H9 (cell line): ENCODE data around the gene FNDC3B. TPM values are rescaled to one million over a fixed set of nuclear protein-coding genes. Genes with fewer than 3 reads are reported as not detected.

Experiments
- DNase-seq: peaks from one replicate; pipeline ENCODE4 v3.0.0-alpha.2; 2017
- H2AFZ ChIP-seq: one replicate; pipeline ENCODE4 v1.6.1; 2013; ENCODE audit warnings: mild to moderate bottlenecking, low read length, control low read depth, moderate library complexity
- H2AK5ac ChIP-seq: 2 replicates; pipeline ENCODE4 v1.6.1; 2013; ENCODE audit warnings: low read length, control low read depth, mixed read lengths; ENCODE audit not compliant: insufficient read length
- H2BK120ac ChIP-seq: one replicate; pipeline ENCODE4 v1.6.1; 2013; ENCODE audit warnings: low read depth, mild to moderate bottlenecking, low read length, control low read depth, inconsistent platforms; ENCODE audit not compliant: poor library complexity, severe bottlenecking
- H2BK12ac ChIP-seq: 2 replicates; pipeline ENCODE4 v1.6.1; 2013; ENCODE audit warnings: low read length, control low read depth, mixed read lengths, low read depth; ENCODE audit not compliant: insufficient read length
- H2BK15ac ChIP-seq: 2 replicates; pipeline ENCODE4 v1.6.1; 2013; ENCODE audit warnings: low read depth, low read length, control low read depth
- H2BK20ac ChIP-seq: one replicate; pipeline ENCODE4 v1.6.1; 2013; ENCODE audit warnings: low read depth, mild to moderate bottlenecking, low read length, control low read depth, inconsistent platforms; ENCODE audit not compliant: poor library complexity, severe bottlenecking
- H2BK5ac ChIP-seq: 2 replicates; pipeline ENCODE4 v1.6.1; 2013; ENCODE audit warnings: low read length, control low read depth, mixed read lengths; ENCODE audit not compliant: insufficient read length
- H3K14ac ChIP-seq: 2 replicates; pipeline ENCODE4 v1.6.1; 2013; ENCODE audit warnings: low read length, control low read depth; ENCODE audit not compliant: insufficient read depth
- H3K18ac ChIP-seq: 2 replicates; pipeline ENCODE4 v1.6.1; 2013; ENCODE audit warnings: low read depth, mild to moderate bottlenecking, mixed read lengths, low read length, control low read depth; ENCODE audit not compliant: insufficient read length
- H3K23ac ChIP-seq: 2 replicates; pipeline ENCODE4 v1.6.1; 2013; ENCODE audit warnings: low read length, control low read depth, mixed read lengths, low read depth; ENCODE audit not compliant: insufficient read length
- H3K23me2 ChIP-seq: 2 replicates; pipeline ENCODE4 v1.6.1; 2013; ENCODE audit warnings: low read depth, mild to moderate bottlenecking, mixed read lengths, low read length, control low read depth; ENCODE audit not compliant: insufficient read length, poor library complexity, severe bottlenecking
- H3K27ac ChIP-seq: 2 replicates; pipeline ENCODE4 v1.5.1; 2013; ENCODE audit warnings: low read length, control low read depth, mixed read lengths, low read depth; ENCODE audit not compliant: insufficient read length
- H3K27me3 ChIP-seq: 2 replicates; pipeline ENCODE4 v1.6.1; 2013; ENCODE audit warnings: low read length, control low read depth, inconsistent platforms; ENCODE audit not compliant: insufficient read depth
- H3K4ac ChIP-seq: 2 replicates; pipeline ENCODE4 v1.6.1; 2013; ENCODE audit warnings: low read depth, mild to moderate bottlenecking, control low read depth, inconsistent platforms, low read length, moderate library complexity
- H3K4me1 ChIP-seq: 2 replicates; pipeline ENCODE4 v1.6.1; 2013; ENCODE audit warnings: low read length, control low read depth, inconsistent platforms; ENCODE audit not compliant: insufficient read depth
- H3K4me2 ChIP-seq: 2 replicates; pipeline ENCODE4 v1.6.1; 2013; ENCODE audit warnings: low read length, control low read depth, mixed read lengths; ENCODE audit not compliant: insufficient read length, insufficient read depth
- H3K56ac ChIP-seq: 2 replicates; pipeline ENCODE4 v1.6.1; 2013; ENCODE audit warnings: low read depth, mild to moderate bottlenecking, mixed read lengths, low read length, control low read depth; ENCODE audit not compliant: insufficient read length
- H3K79me1 ChIP-seq: 2 replicates; pipeline ENCODE4 v1.6.1; 2013; ENCODE audit warnings: low read depth, mild to moderate bottlenecking, moderate library complexity, low read length, control low read depth, inconsistent platforms; ENCODE audit not compliant: insufficient read depth, poor library complexity, severe bottlenecking
- H3K79me2 ChIP-seq: 2 replicates; pipeline ENCODE4 v1.6.1; 2013; ENCODE audit warnings: low read length, control low read depth, inconsistent platforms; ENCODE audit not compliant: insufficient read depth
- H3K9ac ChIP-seq: 2 replicates; pipeline ENCODE4 v1.6.1; 2013; ENCODE audit warnings: low read length, control low read depth, mixed read lengths; ENCODE audit not compliant: insufficient read length; ENCODE audit errors: extremely low read depth
- H3K9me3 ChIP-seq: one replicate; pipeline ENCODE4 v1.6.1; 2013; ENCODE audit warnings: low read depth, low read length, inconsistent platforms; ENCODE audit not compliant: control insufficient read depth
- H3T11ph ChIP-seq: one replicate; pipeline ENCODE4 v1.6.1; 2013; ENCODE audit warnings: mild to moderate bottlenecking, low read length, control low read depth, inconsistent platforms
- H4K20me1 ChIP-seq: one replicate; pipeline ENCODE4 v1.6.1; 2013; ENCODE audit not compliant: control insufficient read depth, insufficient read length, insufficient read depth
- H4K5ac ChIP-seq: 2 replicates; pipeline ENCODE4 v1.6.1; 2013; ENCODE audit warnings: low read depth, mild to moderate bottlenecking, mixed read lengths, low read length, control low read depth; ENCODE audit not compliant: insufficient read length
- H4K8ac ChIP-seq: replicated peaks from 2 replicates; pipeline ENCODE4 v1.6.1; 2013; ENCODE audit warnings: low read length, control low read depth, mixed read lengths, low read depth; ENCODE audit not compliant: insufficient read length
- H4K91ac ChIP-seq: 2 replicates; pipeline ENCODE4 v1.6.1; 2013; ENCODE audit warnings: low read depth, mild to moderate bottlenecking, moderate library complexity, mixed read lengths, low read length, control low read depth; ENCODE audit not compliant: insufficient read length
- H3K27ac Mint-ChIP-seq, 3 experiments: 2 replicates in 2 of 3; 3 replicates in 1 of 3; pipeline ENCODE4 v1.8.0; 2020 to 2021; ENCODE audit warnings: mixed read lengths in 3 of 3, mild to moderate bottlenecking in 1 of 3, moderate library complexity in 1 of 3
- H3K27me3 Mint-ChIP-seq: 2 replicates; pipeline ENCODE4 v1.8.0; 2021; ENCODE audit warnings: low read depth, mild to moderate bottlenecking, moderate library complexity, mixed read lengths
- H3K36me3 Mint-ChIP-seq, 3 experiments: 2 replicates in 2 of 3; 3 replicates in 1 of 3; pipeline ENCODE4 v1.8.0; 2020 to 2021; ENCODE audit warnings: low read depth in 3 of 3, mixed read lengths in 3 of 3; ENCODE audit not compliant: insufficient read depth in 1 of 3
- H3K4me1 Mint-ChIP-seq, 2 experiments: 2 replicates each; pipeline ENCODE4 v1.8.0; 2020; ENCODE audit warnings: mixed read lengths in 2 of 2
- H3K4me3 Mint-ChIP-seq, 2 experiments: 2 replicates in 1 of 2; 3 replicates in 1 of 2; pipeline ENCODE4 v1.8.0; 2020 to 2021; ENCODE audit warnings: mild to moderate bottlenecking in 2 of 2, mixed read lengths in 2 of 2, moderate library complexity in 1 of 2
- H3K9me3 Mint-ChIP-seq, 2 experiments: 2 replicates in 1 of 2; 3 replicates in 1 of 2; pipeline ENCODE4 v1.8.0; 2020; ENCODE audit warnings: mild to moderate bottlenecking in 2 of 2, mixed read lengths in 2 of 2, moderate library complexity in 1 of 2
- WGBS: extraction: QIAGEN DNeasy Blood & Tissue Kit; methylation state at CpG from one replicate; pipeline ENCODE4 v1.1.7; 2013; ENCODE audit warnings: missing lambda C conversion rate, low lambda C conversion rate, mixed read lengths; ENCODE audit not compliant: insufficient read length; ENCODE audit errors: extremely low coverage; 5-methylcytosine and 5-hydroxymethylcytosine counted together
- total RNA-seq: library from RNA; stranded (reverse); gene quantifications from 2 replicates; pipeline ENCODE4 v1.2.1, GENCODE V29; 2021
- TF ChIP-seq, protein P1 (sequence below): fragments of 200-600 bp; sonication (generic); conservative IDR thresholded peaks from 3 replicates; pipeline ENCODE4 v1.8.0; 2021; ENCODE audit warnings: antibody characterized with exemption, mild to moderate bottlenecking

The FNDC3B gene
- total RNA-seq, 1 experiment from 2014 or later, result 43.8 TPM

DNA sequence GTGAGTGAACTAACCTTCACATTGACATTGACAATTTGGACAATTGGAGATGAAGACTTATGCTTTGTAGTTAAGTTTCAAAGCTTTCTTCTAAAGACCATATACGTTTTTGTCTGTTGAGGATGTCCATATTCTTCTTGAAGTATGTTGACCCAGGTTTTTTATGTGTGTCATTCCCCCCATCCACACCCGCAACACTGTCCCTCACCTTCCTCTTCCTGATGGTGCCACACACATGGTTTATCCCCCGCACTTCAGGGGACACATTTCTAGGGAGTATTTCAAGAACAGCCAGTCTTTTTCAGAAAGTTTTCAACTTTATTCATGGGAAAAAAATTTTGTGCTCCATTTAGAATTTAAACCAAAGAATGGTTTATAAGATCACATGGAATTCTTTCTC is 303.7 kb downstream of the FNDC3B start:
- Histone ChIP-seq H4K8ac (no peak overlapping the region), H3K18ac (no peak overlapping the region), H3K56ac (no peak overlapping the region), H3K23ac (no peak overlapping the region), H2BK20ac (no peak overlapping the region), H3K79me1 (no peaks in the 10 kb centered on the region), H3K27ac (no peak overlapping the region), H4K20me1 (no peaks in the 10 kb centered on the region), H4K5ac (no peak overlapping the region), H3K4me2 (no peak overlapping the region), H3K79me2 (no peaks in the 10 kb centered on the region), H3K9me3 (no peaks in the 10 kb centered on the region), H2BK5ac (no peak overlapping the region), H2AFZ (no peak overlapping the region), H3K9ac (no peak overlapping the region), H3K27me3 (no peaks in the 10 kb centered on the region), H2AK5ac (no peak overlapping the region), H2BK15ac (no peak overlapping the region), H3T11ph (no peak overlapping the region), H3K23me2 (no peaks in the 10 kb centered on the region), H3K14ac (no peak overlapping the region), H2BK12ac (no peak overlapping the region), H2BK120ac (no peak overlapping the region), H3K4ac (no peak overlapping the region), H3K4me1 (no peaks in the 10 kb centered on the region), H4K91ac (no peak overlapping the region)
- Mint-ChIP-seq H3K9me3 (no peaks in the 10 kb centered on the region), H3K36me3 (peaks cover 11 to 58% (median 53%) of the 10 kb centered on the region in 3 experiments; a peak in 6 of 7 replicates), H3K4me3 (no peak overlapping the region), H3K27me3 (no peaks in the 10 kb centered on the region), H3K27ac (no peak overlapping the region), H3K4me1 (no peaks in the 10 kb centered on the region)
- TF ChIP-seq, protein P1, sequence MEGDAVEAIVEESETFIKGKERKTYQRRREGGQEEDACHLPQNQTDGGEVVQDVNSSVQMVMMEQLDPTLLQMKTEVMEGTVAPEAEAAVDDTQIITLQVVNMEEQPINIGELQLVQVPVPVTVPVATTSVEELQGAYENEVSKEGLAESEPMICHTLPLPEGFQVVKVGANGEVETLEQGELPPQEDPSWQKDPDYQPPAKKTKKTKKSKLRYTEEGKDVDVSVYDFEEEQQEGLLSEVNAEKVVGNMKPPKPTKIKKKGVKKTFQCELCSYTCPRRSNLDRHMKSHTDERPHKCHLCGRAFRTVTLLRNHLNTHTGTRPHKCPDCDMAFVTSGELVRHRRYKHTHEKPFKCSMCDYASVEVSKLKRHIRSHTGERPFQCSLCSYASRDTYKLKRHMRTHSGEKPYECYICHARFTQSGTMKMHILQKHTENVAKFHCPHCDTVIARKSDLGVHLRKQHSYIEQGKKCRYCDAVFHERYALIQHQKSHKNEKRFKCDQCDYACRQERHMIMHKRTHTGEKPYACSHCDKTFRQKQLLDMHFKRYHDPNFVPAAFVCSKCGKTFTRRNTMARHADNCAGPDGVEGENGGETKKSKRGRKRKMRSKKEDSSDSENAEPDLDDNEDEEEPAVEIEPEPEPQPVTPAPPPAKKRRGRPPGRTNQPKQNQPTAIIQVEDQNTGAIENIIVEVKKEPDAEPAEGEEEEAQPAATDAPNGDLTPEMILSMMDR, result no peak
- no CpG with 5 or more reads among the region's 3 CpGs for WGBS
- no peak for DNase-seq
